Measurements from ENCODE around the gene GH2. TPM values are rescaled to one million over a fixed set of nuclear protein-coding genes. Genes with fewer than 3 reads are reported as not detected.
A peak's percentile ranks its signal among the peaks of the same experiment; 100 is the strongest.

Gene GH2
- total and polyA plus RNA-seq, 8 donors, result 0.26 TPM; not detected in 7

- no peak for ATAC-seq
Observed at GRCh38 chr17:63837480-63837879, 44.3 kb downstream of the GH2 start.

GRCh38 chr17:63836811-63837210 is 44.9 kb downstream of the GH2 start:
- no peak overlapping the region for H3K27ac ChIP-seq
- intact Hi-C loops (cut with DNase I), result no loop called here
- no peak overlapping the region for H3K4me3 ChIP-seq
- DNase-seq, result no peak
- H3K9me3 ChIP-seq, result no peaks in the 10 kb centered on the region
- ATAC-seq, result no peak
- peaks cover 28 to 59% of the 10 kb centered on the region in 2 donors for H3K4me1 ChIP-seq
- H3K36me3 ChIP-seq, result peaks cover 0 to 58% of the 10 kb centered on the region in 2 donors
- H3K27me3 ChIP-seq, result no peaks in the 10 kb centered on the region
- TF ChIP-seq CTCF (IDR thresholded peaks at IDR 0.05), result no peak

More at GRCh38 chr17:63837480-63837879, 44.3 kb downstream of the GH2 start:
- Histone ChIP-seq H3K36me3 (peaks cover 0 to 51% of the 10 kb centered on the region in 2 donors), H3K9me3 (no peaks in the 10 kb centered on the region), H3K27ac (peak overlapping the region in 1 of 2 donors; percentile 93), H3K4me1 (peaks cover 28 to 60% of the 10 kb centered on the region in 2 donors), H3K27me3 (no peaks in the 10 kb centered on the region), H3K4me3 (no peak overlapping the region)
- intact Hi-C loops (cut with DNase I), result no loop called here
- no peak for TF ChIP-seq CTCF (IDR thresholded peaks at IDR 0.05)
- DNase-seq, result no peak

GRCh38 chr17:63835167-63835720 is 46.5 kb downstream of the GH2 start:
- peaks cover 0 to 73% of the 10 kb centered on the region in 2 donors for H3K36me3 ChIP-seq
- TF ChIP-seq CTCF (IDR thresholded peaks at IDR 0.05), result no peak
- H3K9me3 ChIP-seq, result no peaks in the 10 kb centered on the region
- ATAC-seq (no peak), DNase-seq (no peak)
- H3K27me3 ChIP-seq, result no peaks in the 10 kb centered on the region
- no peak overlapping the region for H3K4me3 ChIP-seq
- intact Hi-C loops (cut with DNase I), result no loop called here
- H3K4me1 ChIP-seq, result peaks cover 17 to 50% of the 10 kb centered on the region in 2 donors
- H3K27ac ChIP-seq, result peak overlapping the region in 1 of 2 donors; percentile 45

GRCh38 chr17:63834431-63835166 is 47.1 kb downstream of the GH2 start:
- Histone ChIP-seq H3K4me3 (no peak overlapping the region), H3K27ac (peak overlapping the region in 1 of 2 donors; percentile 45), H3K36me3 (peaks cover 0 to 80% of the 10 kb centered on the region in 2 donors), H3K4me1 (peaks cover 16 to 44% of the 10 kb centered on the region in 2 donors), H3K9me3 (no peaks in the 10 kb centered on the region), H3K27me3 (no peaks in the 10 kb centered on the region)
- peak; percentile 38 to 45 for TF ChIP-seq CTCF (IDR thresholded peaks at IDR 0.05)
- ATAC-seq (peak; percentile 64), DNase-seq (peak in 2 of 4 donors; percentile 48 to 49)
- intact Hi-C loops (cut with DNase I), result no loop called here

- Histone ChIP-seq H3K9me3 (no peaks in the 10 kb centered on the region), H3K4me3 (no peak overlapping the region), H3K27me3 (no peaks in the 10 kb centered on the region), H3K36me3 (peaks cover 0 to 87% of the 10 kb centered on the region in 2 donors), H3K4me1 (peaks cover 11 to 44% of the 10 kb centered on the region in 2 donors), H3K27ac (no peak overlapping the region)
- intact Hi-C loops (cut with DNase I), result no loop called here
- no peak for DNase-seq
- TF ChIP-seq CTCF (IDR thresholded peaks at IDR 0.05), result no peak
- ATAC-seq, result no peak
Observed at GRCh38 chr17:63833741-63834373, 47.9 kb downstream of the GH2 start.

Measured in left lung (tissue), 10 donors.